GM18951 (cell line): ENCODE data around the gene EVA1C.
"Not testable (repeated sequence)": the region's sequence is repeated elsewhere in the genome, so short reads cannot be mapped to it uniquely, and the experiment has no call there.

Experiments
- POLR2A ChIP-seq: IDR thresholded peaks from 4 replicates; pipeline ENCODE4 v1.6.1; 2011; ENCODE audit warnings: mild to moderate bottlenecking; ENCODE audit not compliant: insufficient read length, insufficient read depth; ENCODE audit errors: extremely low read depth
- in situ Hi-C: fragments of 300-500 bp; cut with MboI; formaldehyde crosslinking; loops from one replicate; pipeline ENCODE4 v1.12.0; 2022; ENCODE audit warnings: low sequenced_read_pairs, mixed read lengths, inconsistent platforms; ENCODE audit not compliant: unreplicated experiment

The EVA1C gene

GRCh38 chr21:32424191-32424535 lies 11.7 kb downstream of the EVA1C start:
- TF ChIP-seq POLR2A: no peak
- in situ Hi-C loops: no loop called here

GRCh38 chr21:32424674-32425073 lies 12.2 kb downstream of the EVA1C start:
- in situ Hi-C loops: no loop called here
- TF ChIP-seq POLR2A: no peak

GRCh38 chr21:32425628-32426027 lies 13.1 kb downstream of the EVA1C start:
- in situ Hi-C loops: no loop called here
- TF ChIP-seq POLR2A: no peak

- no peak for TF ChIP-seq POLR2A
- in situ Hi-C loops: no loop called here
These were observed 13.6 kb downstream of the EVA1C start for GRCh38 chr21:32426066-32426465.

GRCh38 chr21:32426592-32427051 lies 14.1 kb downstream of the EVA1C start:
- in situ Hi-C loops: no loop called here

GRCh38 chr21:32427958-32428623 lies 15.6 kb downstream of the EVA1C start:
- in situ Hi-C loops: no loop called here
- TF ChIP-seq POLR2A: no peak

More at GRCh38 chr21:32426592-32427051, 14.1 kb downstream of the EVA1C start:
- TF ChIP-seq POLR2A: no peak

GRCh38 chr21:32432982-32433660 lies 20.6 kb downstream of the EVA1C start:
- in situ Hi-C loops: not testable (repeated sequence)

- TF ChIP-seq POLR2A: no peak
- in situ Hi-C loops: no loop called here
These were observed 25.2 kb downstream of the EVA1C start for GRCh38 chr21:32437729-32438128.

GRCh38 chr21:32442566-32443318 lies 30.2 kb downstream of the EVA1C start:
- in situ Hi-C loops: no loop called here
- TF ChIP-seq POLR2A: no peak

GRCh38 chr21:32445101-32445500 lies 32.6 kb downstream of the EVA1C start:
- TF ChIP-seq POLR2A: no peak
- in situ Hi-C loops: no loop called here

- in situ Hi-C loops: not testable (repeated sequence)
These were observed 33.9 kb downstream of the EVA1C start for GRCh38 chr21:32446440-32446839.

- in situ Hi-C loops: no loop called here
- TF ChIP-seq POLR2A: no peak
These were observed 34.7 kb downstream of the EVA1C start for GRCh38 chr21:32447224-32447623.

- in situ Hi-C loops: no loop called here
- no peak for TF ChIP-seq POLR2A
These were observed 36.5 kb downstream of the EVA1C start for GRCh38 chr21:32448803-32449594.

- in situ Hi-C loops: not testable (repeated sequence)
These were observed 38.6 kb downstream of the EVA1C start for GRCh38 chr21:32450881-32451701.

- in situ Hi-C loops: not testable (repeated sequence)
These were observed 39.7 kb downstream of the EVA1C start for GRCh38 chr21:32452191-32452590.
